ENCODE results near the gene DES. TPM values are rescaled to one million over a fixed set of nuclear protein-coding genes. Genes with fewer than 3 reads are reported as not detected.

DES gene
- total and polyA plus RNA-seq, 2 donors (not counting 3 experiments of a cell fraction or from before 2014, with no cell fraction given) = not detected

GRCh38 chr2:219439506-219439905 is 21.3 kb downstream of the DES start:
- H3K36me3 ChIP-seq (ENCODE audit: control insufficient read depth in 2 of 2, extremely low read depth in 1 of 2, insufficient read depth in 2 of 2, low read length in 2 of 2) = no peaks in the 10 kb centered on the region
- dilution Hi-C loops (cut with MboI; ENCODE audit: extremely low pct_ligation_motif_present, low sequenced_read_pairs) = no loop called here
- TF ChIP-seq JUN (IDR thresholded peaks at IDR 0.05; ENCODE audit: borderline replicate concordance, insufficient read depth, insufficient read length, low read depth) (no peak), CTCF (IDR thresholded peaks at IDR 0.05; ENCODE audit: extremely low read depth in 1 of 2, insufficient read depth in 1 of 2, low read depth in 1 of 2, low read length in 2 of 2) (no peak), POLR2AphosphoS5 (IDR thresholded peaks at IDR 0.05; ENCODE audit: insufficient read depth, low read depth, low read length) (no peak), GATA2 (IDR thresholded peaks at IDR 0.05; ENCODE audit: insufficient read depth, insufficient read length, low read depth, low read length) (no peak), MAX (IDR thresholded peaks at IDR 0.05; ENCODE audit: insufficient read depth, insufficient read length) (no peak), POLR2A (IDR thresholded peaks at IDR 0.05; ENCODE audit: low read depth, low read length) (no peak), EZH2 (IDR thresholded peaks at IDR 0.05; ENCODE audit: borderline replicate concordance, low read depth, low read length, severe bottlenecking) (no peak), MYC (IDR thresholded peaks at IDR 0.05; ENCODE audit: low read depth, low read length) (no peak), FOS (IDR thresholded peaks at IDR 0.05; ENCODE audit: borderline replicate concordance, insufficient read depth, low read length) (no peak)
- BruUV-seq (replicated peaks) = no TSS peak
- no peak overlapping the region for H3K27ac ChIP-seq (ENCODE audit: insufficient read depth, low read depth, low read length)
- no peak overlapping the region for H3K9ac ChIP-seq (replicated peaks; ENCODE audit: extremely low read depth, insufficient read depth, low read length)
- POLR2A ChIA-PET = no interaction called here
- no peak overlapping the region for H3K4me3 ChIP-seq (replicated peaks in 1 of 3; ENCODE audit: insufficient read depth in 1 of 3, low read depth in 1 of 3, low read length in 3 of 3)
- no peak overlapping the region for H2AFZ ChIP-seq (ENCODE audit: low read depth, low read length)
- CTCF ChIA-PET = interaction anchor here (1.2 to 5.7 kb wide), 3 partner anchors 20 to 90 kb away, joined by 6 to 30 read pairs (median 6); no protein-coding TSS in a partner anchor
- DNase-seq (ENCODE audit: low read depth, low spot score) (no peak), FAIRE-seq (no peak)
- intact Hi-C loops (cut with micrococcal nuclease) = no loop called here
- no peak overlapping the region for H3K4me2 ChIP-seq (ENCODE audit: insufficient read depth, low read length)
- H3K27me3 ChIP-seq (ENCODE audit: control insufficient read depth in 2 of 2, insufficient read depth in 2 of 2, low read length in 2 of 2) = peaks cover 34 to 42% of the 10 kb centered on the region in 2 experiments
- H3K9me3 ChIP-seq (replicated peaks; ENCODE audit: control insufficient read depth, insufficient read depth, low read length) = no peaks in the 10 kb centered on the region
- H3K4me1 ChIP-seq (ENCODE audit: control insufficient read depth, extremely low read depth, insufficient read depth, low read length) = no peaks in the 10 kb centered on the region
- no peaks in the 10 kb centered on the region for H4K20me1 ChIP-seq (replicated peaks; ENCODE audit: control insufficient read depth, extremely low read depth, insufficient read depth, low read length)
- H3K79me2 ChIP-seq (ENCODE audit: control insufficient read depth, insufficient read depth, low read length) = no peaks in the 10 kb centered on the region
- no peaks in the 10 kb centered on the region for H3K9me1 ChIP-seq (replicated peaks; ENCODE audit: control insufficient read depth, extremely low read depth, insufficient read depth, low read length)
